ENCODE results near the gene CENPF.
"Not testable (repeated sequence)": the region's sequence is repeated elsewhere in the genome, so short reads cannot be mapped to it uniquely, and the experiment has no call there.

GRCh38 chr1:214605484-214605883, 2.5 kb downstream of the CENPF start:
- not testable (repeated sequence) for TF ChIP-seq CTCF (IDR thresholded peaks at IDR 0.05; ENCODE audit: poor library complexity, severe bottlenecking); EP300 (conservative IDR thresholded peaks at IDR 0.05; ENCODE audit: poor library complexity, severe bottlenecking); POLR2AphosphoS5 (IDR thresholded peaks at IDR 0.05); EZH2 (IDR thresholded peaks at IDR 0.05; ENCODE audit: borderline replicate concordance, insufficient read depth, low read length, poor library complexity, severe bottlenecking); RAD21 (conservative IDR thresholded peaks at IDR 0.05); TAF1 (IDR thresholded peaks at IDR 0.05; ENCODE audit: low read depth); REST (IDR thresholded peaks at IDR 0.05; ENCODE audit: borderline replicate concordance)

Measured in neural cell (in vitro differentiated cells).